NB4 (cell line): ENCODE data around the gene CMKLR1.

Experiments used
- CTCF ChIP-seq: IDR thresholded peaks from one replicate; pipeline ENCODE4 v1.5.1; 2012; ENCODE audit warnings: low read depth, low read length
- MYC ChIP-seq: IDR thresholded peaks from 2 replicates; pipeline ENCODE4 v1.6.1; 2011; ENCODE audit warnings: low read depth, low read length
- POLR2A ChIP-seq: IDR thresholded peaks from 2 replicates; pipeline ENCODE4 v1.6.1; 2011; ENCODE audit warnings: mild to moderate bottlenecking; ENCODE audit not compliant: insufficient read length; ENCODE audit errors: extremely low read depth

- TF ChIP-seq CTCF = no peak
- no peak for TF ChIP-seq POLR2A
- no peak for TF ChIP-seq MYC
These were observed 9.7 kb upstream of the CMKLR1 start for GRCh38 chr12:108348842-108349241.
